PFSK-1 (cell line): Measurements from ENCODE around the gene PRR7.

Source experiments
- FOXP2 ChIP-seq: optimal IDR thresholded peaks from 2 replicates; pipeline ENCODE3; 2011; ENCODE audit warnings: borderline replicate concordance, control low read depth, inconsistent platforms; ENCODE audit not compliant: insufficient read depth; ENCODE audit errors: extremely low read length, extremely low read depth
- POLR2AphosphoS5 ChIP-seq: IDR thresholded peaks from 2 replicates; pipeline ENCODE4 v1.6.1; 2012; ENCODE audit warnings: low read depth, mild to moderate bottlenecking, control low read depth, low read length, moderate library complexity
- SIN3A ChIP-seq: IDR thresholded peaks from 2 replicates; pipeline ENCODE4 v1.6.1; 2012; ENCODE audit warnings: mild to moderate bottlenecking, low read length, moderate library complexity, borderline replicate concordance; ENCODE audit not compliant: insufficient read depth
- TAF1 ChIP-seq: IDR thresholded peaks from 2 replicates; pipeline ENCODE4 v1.6.1; 2012; ENCODE audit warnings: low read length, control low read depth, borderline replicate concordance; ENCODE audit not compliant: insufficient read depth
- TF ChIP-seq, protein P1 (sequence below), 2 experiments: IDR thresholded peaks; 2 replicates each; pipeline versions ENCODE4 v1.6.1 to v1.8.0; 2011 to 2012; ENCODE audit warnings: low read depth in 2 of 2, low read length in 2 of 2, control low read depth in 1 of 2, inconsistent platforms in 1 of 2, mild to moderate bottlenecking in 1 of 2, moderate library complexity in 1 of 2; ENCODE audit not compliant: insufficient read depth in 1 of 2

PRR7 gene

GRCh38 chr5:177432143-177432838, 14.3 kb upstream of the PRR7 start:
- TF ChIP-seq FOXP2 (no peak), POLR2AphosphoS5 (no peak), TAF1 (no peak), SIN3A (no peak)
- TF ChIP-seq, protein P1, sequence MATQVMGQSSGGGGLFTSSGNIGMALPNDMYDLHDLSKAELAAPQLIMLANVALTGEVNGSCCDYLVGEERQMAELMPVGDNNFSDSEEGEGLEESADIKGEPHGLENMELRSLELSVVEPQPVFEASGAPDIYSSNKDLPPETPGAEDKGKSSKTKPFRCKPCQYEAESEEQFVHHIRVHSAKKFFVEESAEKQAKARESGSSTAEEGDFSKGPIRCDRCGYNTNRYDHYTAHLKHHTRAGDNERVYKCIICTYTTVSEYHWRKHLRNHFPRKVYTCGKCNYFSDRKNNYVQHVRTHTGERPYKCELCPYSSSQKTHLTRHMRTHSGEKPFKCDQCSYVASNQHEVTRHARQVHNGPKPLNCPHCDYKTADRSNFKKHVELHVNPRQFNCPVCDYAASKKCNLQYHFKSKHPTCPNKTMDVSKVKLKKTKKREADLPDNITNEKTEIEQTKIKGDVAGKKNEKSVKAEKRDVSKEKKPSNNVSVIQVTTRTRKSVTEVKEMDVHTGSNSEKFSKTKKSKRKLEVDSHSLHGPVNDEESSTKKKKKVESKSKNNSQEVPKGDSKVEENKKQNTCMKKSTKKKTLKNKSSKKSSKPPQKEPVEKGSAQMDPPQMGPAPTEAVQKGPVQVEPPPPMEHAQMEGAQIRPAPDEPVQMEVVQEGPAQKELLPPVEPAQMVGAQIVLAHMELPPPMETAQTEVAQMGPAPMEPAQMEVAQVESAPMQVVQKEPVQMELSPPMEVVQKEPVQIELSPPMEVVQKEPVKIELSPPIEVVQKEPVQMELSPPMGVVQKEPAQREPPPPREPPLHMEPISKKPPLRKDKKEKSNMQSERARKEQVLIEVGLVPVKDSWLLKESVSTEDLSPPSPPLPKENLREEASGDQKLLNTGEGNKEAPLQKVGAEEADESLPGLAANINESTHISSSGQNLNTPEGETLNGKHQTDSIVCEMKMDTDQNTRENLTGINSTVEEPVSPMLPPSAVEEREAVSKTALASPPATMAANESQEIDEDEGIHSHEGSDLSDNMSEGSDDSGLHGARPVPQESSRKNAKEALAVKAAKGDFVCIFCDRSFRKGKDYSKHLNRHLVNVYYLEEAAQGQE (IDR thresholded peaks at IDR 0.05; ENCODE audit: insufficient read depth in 1 of 2, low read depth in 2 of 2, low read length in 2 of 2): no peak

GRCh38 chr5:177432839-177433657, 13.6 kb upstream of the PRR7 start:
- TF ChIP-seq, protein P1 (IDR thresholded peaks at IDR 0.05; ENCODE audit: insufficient read depth in 1 of 2, low read depth in 2 of 2, low read length in 2 of 2): no peak
- TF ChIP-seq POLR2AphosphoS5 (no peak), FOXP2 (no peak), TAF1 (no peak), SIN3A (no peak)

DNA sequence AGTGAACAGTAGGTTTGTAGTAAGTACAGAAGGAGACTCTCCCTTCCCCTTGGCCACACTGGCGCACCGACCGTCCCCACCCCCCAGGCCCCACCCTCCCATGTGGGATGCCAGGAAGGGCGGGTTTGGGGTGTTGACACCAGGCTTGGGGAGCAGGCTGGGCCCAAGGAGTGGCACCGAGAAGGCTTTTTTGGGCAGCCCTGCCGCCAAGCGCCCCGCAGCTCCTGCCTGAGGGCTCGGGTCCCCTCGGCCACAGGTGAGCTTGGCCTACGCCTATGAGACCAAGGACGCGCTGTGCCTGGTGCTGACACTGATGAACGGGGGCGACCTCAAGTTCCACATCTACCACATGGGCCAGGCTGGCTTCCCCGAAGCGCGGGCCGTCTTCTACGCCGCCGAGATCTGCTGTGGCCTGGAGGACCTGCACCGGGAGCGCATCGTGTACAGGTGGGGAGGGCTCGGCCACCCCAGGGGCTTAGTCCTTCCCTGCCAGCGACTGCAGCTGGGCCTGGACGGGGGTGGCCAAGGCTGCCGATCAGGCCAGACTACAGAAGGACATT, 12.9 kb upstream of the PRR7 start:
- TF ChIP-seq TAF1: no peak
- TF ChIP-seq FOXP2: no peak
- TF ChIP-seq, protein P1 (IDR thresholded peaks at IDR 0.05; ENCODE audit: insufficient read depth in 1 of 2, low read depth in 2 of 2, low read length in 2 of 2): no peak
- no peak for TF ChIP-seq SIN3A
- no peak for TF ChIP-seq POLR2AphosphoS5

DNA sequence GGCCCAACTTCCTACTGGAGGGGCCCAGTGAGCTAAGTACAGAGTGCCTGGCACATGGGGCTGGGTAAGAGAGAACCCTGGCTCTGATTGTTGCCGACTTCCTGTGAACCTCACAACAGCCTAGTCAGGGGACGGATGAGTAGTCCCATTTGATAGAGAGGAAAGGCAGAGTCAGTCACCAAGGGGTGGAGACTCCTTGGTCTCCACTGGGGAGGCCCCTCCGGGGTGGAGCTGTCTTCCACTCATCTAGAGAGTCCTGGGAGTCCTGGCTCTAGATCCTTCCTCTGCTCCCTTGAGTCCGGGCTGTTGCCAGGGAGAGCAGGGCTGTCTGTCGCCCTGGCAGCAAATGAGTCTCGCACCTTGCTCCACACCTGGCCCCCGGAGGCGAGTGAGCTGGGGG, 12.2 kb upstream of the PRR7 start:
- TF ChIP-seq TAF1: no peak
- TF ChIP-seq, protein P1 (IDR thresholded peaks at IDR 0.05; ENCODE audit: insufficient read depth in 1 of 2, low read depth in 2 of 2, low read length in 2 of 2): no peak
